WERI-Rb-1 (cell line): ENCODE results near the gene PRKD1.
"Not testable (repeated sequence)": the region's sequence is repeated elsewhere in the genome, so short reads cannot be mapped to it uniquely, and the experiment has no call there.

Source experiments
- DNase-seq: peaks from one replicate; pipeline ENCODE4 v3.0.0-alpha.2; 2020
- H3K27ac ChIP-seq: fragments of 250-450 bp; sonication (Bioruptor Pico); 2 replicates; pipeline ENCODE4 v1.5.1; 2020; ENCODE audit warnings: mild to moderate bottlenecking, moderate library complexity
- H3K27me3 ChIP-seq: fragments of 250-450 bp; sonication (Bioruptor Pico); 2 replicates; pipeline ENCODE4 v1.5.1; 2021; ENCODE audit warnings: mild to moderate bottlenecking, low read depth, moderate library complexity; ENCODE audit not compliant: insufficient read depth, severe bottlenecking
- H3K36me3 ChIP-seq: fragments of 250-450 bp; sonication (Bioruptor Pico); 2 replicates; pipeline ENCODE4 v1.5.1; 2020; ENCODE audit warnings: mild to moderate bottlenecking, moderate library complexity
- H3K4me3 ChIP-seq: 2 replicates; pipeline ENCODE4 v1.5.1; 2011; ENCODE audit warnings: low read depth, mild to moderate bottlenecking, control low read depth, low read length
- H3K9me3 ChIP-seq: fragments of 250-450 bp; sonication (Bioruptor Pico); 2 replicates; pipeline ENCODE4 v1.5.1; 2021; ENCODE audit warnings: mild to moderate bottlenecking, moderate library complexity; ENCODE audit not compliant: severe bottlenecking
- CTCF ChIP-seq: IDR thresholded peaks from 2 replicates; pipeline ENCODE4 v1.5.1; 2011; ENCODE audit warnings: low read depth, mild to moderate bottlenecking, control low read depth, inconsistent platforms, low read length

The PRKD1 gene

GRCh38 chr14:29738950-29739349 is 188.7 kb downstream of the PRKD1 start:
- H3K27ac ChIP-seq, result no peak overlapping the region
- no peaks in the 10 kb centered on the region for H3K9me3 ChIP-seq
- no peak overlapping the region for H3K4me3 ChIP-seq
- H3K36me3 ChIP-seq, result no peaks in the 10 kb centered on the region
- no peak for DNase-seq
- no peaks in the 10 kb centered on the region for H3K27me3 ChIP-seq
- TF ChIP-seq CTCF, result no peak

- no peaks in the 10 kb centered on the region for H3K36me3 ChIP-seq
- no peaks in the 10 kb centered on the region for H3K27me3 ChIP-seq
- no peak overlapping the region for H3K4me3 ChIP-seq
- no peak for TF ChIP-seq CTCF
- H3K9me3 ChIP-seq, result no peaks in the 10 kb centered on the region
- DNase-seq, result no peak
- no peak overlapping the region for H3K27ac ChIP-seq
These were observed 189.6 kb downstream of the PRKD1 start for GRCh38 chr14:29738056-29738455.

- no peak overlapping the region for H3K27ac ChIP-seq
These were observed 192.2 kb downstream of the PRKD1 start for GRCh38 chr14:29735459-29735858.

GRCh38 chr14:29734732-29735131 is 192.9 kb downstream of the PRKD1 start:
- H3K4me3 ChIP-seq, result no peak overlapping the region

More at GRCh38 chr14:29735459-29735858, 192.2 kb downstream of the PRKD1 start:
- no peaks in the 10 kb centered on the region for H3K9me3 ChIP-seq
- no peak for DNase-seq
- H3K4me3 ChIP-seq, result no peak overlapping the region
- no peaks in the 10 kb centered on the region for H3K36me3 ChIP-seq
- TF ChIP-seq CTCF, result no peak
- H3K27me3 ChIP-seq, result no peaks in the 10 kb centered on the region

GRCh38 chr14:29726560-29727331 is 200.9 kb downstream of the PRKD1 start:
- not testable (repeated sequence) for DNase-seq, H3K9me3 ChIP-seq, H3K36me3 ChIP-seq

More at GRCh38 chr14:29734732-29735131, 192.9 kb downstream of the PRKD1 start:
- Histone ChIP-seq H3K27me3 (no peaks in the 10 kb centered on the region), H3K9me3 (no peaks in the 10 kb centered on the region), H3K27ac (no peak overlapping the region), H3K36me3 (no peaks in the 10 kb centered on the region)
- no peak for DNase-seq
- no peak for TF ChIP-seq CTCF

GRCh38 chr14:29724991-29725390 is 202.7 kb downstream of the PRKD1 start:
- Histone ChIP-seq H3K27ac (no peak overlapping the region), H3K36me3 (no peaks in the 10 kb centered on the region), H3K9me3 (no peaks in the 10 kb centered on the region), H3K4me3 (no peak overlapping the region), H3K27me3 (no peaks in the 10 kb centered on the region)
- no peak for TF ChIP-seq CTCF
- no peak for DNase-seq

More at GRCh38 chr14:29726560-29727331, 200.9 kb downstream of the PRKD1 start:
- H3K27ac ChIP-seq, H3K4me3 ChIP-seq, H3K27me3 ChIP-seq: not testable (repeated sequence)
